ENCODE results near the gene C1R.

DNA sequence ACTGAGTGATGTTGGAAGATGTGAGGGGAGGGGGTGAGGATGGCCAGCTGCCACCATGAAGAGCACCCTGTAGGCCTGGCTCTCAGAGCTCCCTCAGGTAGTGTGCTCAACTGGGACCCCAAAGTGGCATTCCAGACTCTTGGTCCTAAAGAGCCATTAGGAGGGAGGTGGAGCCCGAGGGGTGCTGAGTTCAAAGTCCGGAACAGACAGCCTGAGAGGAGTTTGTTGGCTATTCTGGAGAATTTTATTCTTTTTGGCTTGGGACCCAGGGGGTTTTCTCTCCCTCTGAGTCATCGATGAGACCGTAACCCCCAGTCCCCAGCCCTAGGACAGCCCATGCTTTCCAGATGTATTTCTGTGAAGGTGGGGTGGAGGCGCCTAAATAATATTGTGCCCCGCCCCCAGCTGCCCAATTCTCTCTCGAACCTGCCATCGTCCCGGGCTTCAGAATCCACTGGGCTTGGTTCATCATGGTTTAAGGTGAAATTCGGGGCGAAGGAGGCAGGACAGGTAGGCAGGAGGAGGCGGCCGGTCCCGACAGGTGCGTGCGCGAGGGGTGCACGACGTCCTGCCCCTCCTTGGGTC is 37.1 kb upstream of the C1R start:
- no peak for TF ChIP-seq EZH2 (IDR thresholded peaks at IDR 0.05)
- TF ChIP-seq, protein P1, sequence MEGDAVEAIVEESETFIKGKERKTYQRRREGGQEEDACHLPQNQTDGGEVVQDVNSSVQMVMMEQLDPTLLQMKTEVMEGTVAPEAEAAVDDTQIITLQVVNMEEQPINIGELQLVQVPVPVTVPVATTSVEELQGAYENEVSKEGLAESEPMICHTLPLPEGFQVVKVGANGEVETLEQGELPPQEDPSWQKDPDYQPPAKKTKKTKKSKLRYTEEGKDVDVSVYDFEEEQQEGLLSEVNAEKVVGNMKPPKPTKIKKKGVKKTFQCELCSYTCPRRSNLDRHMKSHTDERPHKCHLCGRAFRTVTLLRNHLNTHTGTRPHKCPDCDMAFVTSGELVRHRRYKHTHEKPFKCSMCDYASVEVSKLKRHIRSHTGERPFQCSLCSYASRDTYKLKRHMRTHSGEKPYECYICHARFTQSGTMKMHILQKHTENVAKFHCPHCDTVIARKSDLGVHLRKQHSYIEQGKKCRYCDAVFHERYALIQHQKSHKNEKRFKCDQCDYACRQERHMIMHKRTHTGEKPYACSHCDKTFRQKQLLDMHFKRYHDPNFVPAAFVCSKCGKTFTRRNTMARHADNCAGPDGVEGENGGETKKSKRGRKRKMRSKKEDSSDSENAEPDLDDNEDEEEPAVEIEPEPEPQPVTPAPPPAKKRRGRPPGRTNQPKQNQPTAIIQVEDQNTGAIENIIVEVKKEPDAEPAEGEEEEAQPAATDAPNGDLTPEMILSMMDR (IDR thresholded peaks at IDR 0.05) = no peak

Data from neural progenitor cell (in vitro differentiated cells).